PC-3 (cell line): ENCODE results near the gene IGSF3.

ENCODE experiments used
- CTCF ChIP-seq: fragments of 300-600 bp; sonication (generic); conservative IDR thresholded peaks from 2 replicates; pipeline ENCODE4 v1.5.1; 2017; ENCODE audit warnings: antibody characterized with exemption, low read depth, mild to moderate bottlenecking, low read length
- EZH2 ChIP-seq: fragments of 300-600 bp; sonication (generic); IDR thresholded peaks from one replicate; pipeline ENCODE4 v1.6.1; 2017; ENCODE audit warnings: antibody characterized with exemption, mild to moderate bottlenecking, low read length; ENCODE audit not compliant: unreplicated experiment

- TF ChIP-seq CTCF (no peak), EZH2 (no peak)
Measured at GRCh38 chr1:116580446-116581322, 86.8 kb downstream of the IGSF3 start.
